Ishikawa (cell line): Measurements from ENCODE around the gene ATAD5.
A peak's percentile ranks its signal among the peaks of the same experiment; 100 is the strongest.

Experiments
- CEBPB ChIP-seq: IDR thresholded peaks from 2 replicates; pipeline ENCODE4 v1.6.1; 2012
- CREB1 ChIP-seq: IDR thresholded peaks from 2 replicates; pipeline ENCODE4 v1.6.1; 2012; ENCODE audit warnings: low read depth
- EGR1 ChIP-seq: IDR thresholded peaks from 2 replicates; pipeline ENCODE4 v1.6.1; 2012
- EP300 ChIP-seq: IDR thresholded peaks from 2 replicates; pipeline ENCODE4 v1.6.1; 2012; ENCODE audit warnings: borderline replicate concordance
- FOXM1 ChIP-seq: IDR thresholded peaks from 2 replicates; pipeline ENCODE4 v1.6.1; 2012; ENCODE audit warnings: low read depth, borderline replicate concordance
- MAX ChIP-seq: IDR thresholded peaks from 2 replicates; pipeline ENCODE4 v1.6.1; 2012
- NFIC ChIP-seq: IDR thresholded peaks from 2 replicates; pipeline ENCODE4 v1.6.1; 2012
- RAD21 ChIP-seq: IDR thresholded peaks from 2 replicates; pipeline ENCODE4 v1.6.1; 2012; ENCODE audit warnings: low read depth
- REST ChIP-seq: IDR thresholded peaks from 2 replicates; pipeline ENCODE4 v1.6.1; 2012; ENCODE audit warnings: low read depth, mild to moderate bottlenecking
- TAF1 ChIP-seq: IDR thresholded peaks from 2 replicates; pipeline ENCODE4 v1.6.1; 2012; ENCODE audit warnings: low read depth, mild to moderate bottlenecking
- TCF12 ChIP-seq: IDR thresholded peaks from 2 replicates; pipeline ENCODE4 v1.6.1; 2012; ENCODE audit warnings: low read depth
- TEAD4 ChIP-seq: IDR thresholded peaks from 2 replicates; pipeline ENCODE4 v1.6.1; 2012
- USF1 ChIP-seq: IDR thresholded peaks from 2 replicates; pipeline ENCODE4 v1.6.1; 2012
- YY1 ChIP-seq: IDR thresholded peaks from 2 replicates; pipeline ENCODE4 v1.6.1; 2012; ENCODE audit warnings: low read depth
- ZBTB7A ChIP-seq: IDR thresholded peaks from 2 replicates; pipeline ENCODE4 v1.6.1; 2012; ENCODE audit warnings: low read depth

Gene ATAD5

DNA sequence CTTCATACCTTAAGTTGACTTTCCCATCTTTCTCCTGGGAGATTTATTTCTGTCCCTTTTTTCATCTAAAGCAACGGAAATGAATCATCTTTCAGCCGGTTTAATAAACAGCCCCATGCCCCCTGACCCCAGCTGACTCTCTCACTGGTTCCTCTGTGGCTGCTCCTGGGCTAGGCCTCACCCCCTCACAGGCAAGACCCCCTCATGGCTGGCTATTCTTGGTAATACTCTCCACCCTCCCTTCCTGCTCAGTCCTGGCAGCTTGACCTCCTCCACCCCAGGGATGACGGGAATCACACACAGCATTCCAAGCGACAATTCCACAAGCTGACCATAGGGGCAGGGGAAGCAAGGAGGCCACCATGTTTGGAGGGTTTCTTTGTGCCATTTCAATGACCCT lies 88.5 kb downstream of the ATAD5 start:
- no peak for TF ChIP-seq YY1
- no peak for TF ChIP-seq EGR1
- no peak for TF ChIP-seq CEBPB
- no peak for TF ChIP-seq TEAD4
- TF ChIP-seq TAF1: no peak
- no peak for TF ChIP-seq RAD21
- no peak for TF ChIP-seq MAX
- TF ChIP-seq NFIC: no peak
- no peak for TF ChIP-seq USF1
- no peak for TF ChIP-seq REST
- no peak for TF ChIP-seq ZBTB7A
- no peak for TF ChIP-seq CREB1
- no peak for TF ChIP-seq FOXM1
- TF ChIP-seq TCF12: no peak
- TF ChIP-seq EP300: no peak

GRCh38 chr17:30920683-30921543 lies 89.1 kb downstream of the ATAD5 start:
- TF ChIP-seq EGR1: no peak
- TF ChIP-seq CEBPB: no peak
- no peak for TF ChIP-seq TAF1
- TF ChIP-seq USF1: no peak
- TF ChIP-seq TCF12: no peak
- no peak for TF ChIP-seq ZBTB7A

DNA sequence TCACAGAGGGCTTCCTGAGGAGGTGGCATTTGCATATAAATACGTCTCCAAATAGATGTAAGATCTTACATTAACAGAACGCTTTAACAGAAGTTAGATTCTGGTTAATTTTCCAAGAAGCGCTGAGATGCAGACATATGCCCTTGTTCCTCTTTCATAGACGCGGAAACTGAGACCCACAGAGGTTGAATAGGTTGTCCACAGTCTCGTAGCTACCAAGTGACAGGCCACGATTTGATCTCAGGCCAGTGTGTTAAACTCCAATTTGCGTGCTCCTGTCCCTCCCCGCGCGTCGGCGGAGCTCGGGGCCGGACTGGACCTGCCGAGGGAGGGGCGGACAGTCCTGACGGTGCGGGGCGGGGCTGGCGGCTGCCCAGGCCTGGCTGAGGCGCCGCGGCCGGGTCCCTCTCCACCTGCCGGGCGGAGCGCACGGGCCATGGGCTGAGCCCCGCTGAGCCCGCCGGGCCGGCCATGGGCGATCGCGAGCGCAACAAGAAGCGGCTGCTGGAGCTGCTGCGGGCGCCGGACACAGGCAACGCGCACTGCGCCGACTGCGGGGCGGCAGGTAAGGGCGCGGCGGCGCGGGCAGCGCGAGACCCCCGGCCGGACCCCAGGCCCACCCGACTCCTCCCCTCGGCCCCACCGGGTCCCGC lies 89.9 kb downstream of the ATAD5 start, which contains the start of gene ADAP2:
TSS of gene ADAP2 (plus strand) at position 402 of the 653 bp plus-strand sequence. CDS start at position 472, 70 bp downstream.
- TF ChIP-seq ZBTB7A (peak; percentile 78; the same call in 1 of the 2 replicates), TAF1 (0 out of 2 replicates have a peak, but pooled peaks have one; percentile 26), USF1 (no peak), RAD21 (no peak), CREB1 (no peak), TCF12 (no peak)

DNA sequence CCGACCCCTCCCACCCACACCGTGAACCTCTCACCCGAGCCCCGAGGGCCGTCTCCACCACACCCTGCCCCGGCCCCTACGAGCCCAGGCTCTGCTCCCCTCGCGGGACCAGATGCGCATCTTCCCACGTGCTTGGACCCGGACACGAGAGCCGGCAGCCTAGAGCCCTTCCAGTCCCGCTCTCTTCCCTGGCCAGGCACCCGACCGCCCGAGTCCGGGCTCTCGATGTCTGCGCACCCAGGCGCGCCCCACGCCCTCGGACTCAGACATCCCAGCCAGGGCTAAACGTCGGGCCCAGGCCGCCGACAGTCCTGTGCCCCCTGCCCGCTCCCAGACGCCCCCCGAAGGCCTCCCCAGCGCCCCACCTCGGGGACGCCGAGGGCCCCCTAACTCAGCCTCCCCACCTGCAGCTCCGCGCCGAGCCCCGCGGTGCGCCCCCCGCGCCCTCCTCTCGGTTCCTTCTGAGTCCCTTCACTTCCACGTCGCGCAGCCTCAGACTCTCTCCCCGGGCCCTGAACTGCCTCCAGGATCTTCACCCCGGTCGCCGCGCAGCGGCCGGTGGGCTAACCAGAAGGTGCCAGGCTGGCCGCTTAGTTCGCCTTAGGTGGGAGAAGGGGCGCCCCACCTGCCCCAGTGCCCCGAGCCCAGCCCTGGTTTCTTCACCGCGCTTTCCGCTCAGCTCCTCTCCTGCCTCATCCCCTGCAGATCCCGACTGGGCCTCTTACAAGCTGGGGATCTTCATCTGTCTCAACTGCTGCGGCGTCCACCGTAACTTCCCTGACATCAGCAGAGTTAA lies 90.7 kb downstream of the ATAD5 start:
- peak; percentile 10; the same call in 1 of the 2 replicates for TF ChIP-seq ZBTB7A
- TF ChIP-seq TCF12: no peak
- TF ChIP-seq MAX: peak; percentile 65

GRCh38 chr17:30924341-30924740 lies 92.6 kb downstream of the ATAD5 start:
- TF ChIP-seq EGR1 (no peak), CEBPB (no peak), YY1 (no peak), TAF1 (no peak), TCF12 (no peak), ZBTB7A (no peak), NFIC (no peak), TEAD4 (no peak), RAD21 (no peak), CREB1 (no peak), EP300 (no peak), USF1 (no peak), FOXM1 (no peak), MAX (no peak)

DNA sequence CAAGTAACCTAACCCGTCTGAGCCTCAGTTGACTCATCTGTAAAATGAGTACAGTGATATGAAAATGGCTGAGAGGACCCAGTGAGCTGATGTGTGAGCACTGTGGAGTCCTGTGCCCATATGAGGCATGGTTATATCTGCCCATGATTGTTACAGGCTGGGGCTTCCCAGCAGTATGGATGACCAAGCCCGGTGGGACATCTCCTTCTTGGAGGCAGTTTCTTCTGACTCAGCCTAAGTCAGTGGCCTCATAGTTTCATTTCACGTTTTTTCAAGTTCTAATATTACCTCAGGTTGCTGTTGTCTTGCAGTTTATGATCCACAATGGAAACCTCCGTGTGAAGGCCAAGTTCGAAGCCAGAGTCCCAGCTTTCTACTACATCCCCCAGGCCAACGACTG lies 94.8 kb downstream of the ATAD5 start:
- TF ChIP-seq CREB1 (no peak), USF1 (no peak), NFIC (no peak), CEBPB (no peak), FOXM1 (no peak), EP300 (no peak)
